ENCODE results near the gene ST6GAL1.
A peak's percentile ranks its signal among the peaks of the same experiment; 100 is the strongest.

Gene ST6GAL1

DNA sequence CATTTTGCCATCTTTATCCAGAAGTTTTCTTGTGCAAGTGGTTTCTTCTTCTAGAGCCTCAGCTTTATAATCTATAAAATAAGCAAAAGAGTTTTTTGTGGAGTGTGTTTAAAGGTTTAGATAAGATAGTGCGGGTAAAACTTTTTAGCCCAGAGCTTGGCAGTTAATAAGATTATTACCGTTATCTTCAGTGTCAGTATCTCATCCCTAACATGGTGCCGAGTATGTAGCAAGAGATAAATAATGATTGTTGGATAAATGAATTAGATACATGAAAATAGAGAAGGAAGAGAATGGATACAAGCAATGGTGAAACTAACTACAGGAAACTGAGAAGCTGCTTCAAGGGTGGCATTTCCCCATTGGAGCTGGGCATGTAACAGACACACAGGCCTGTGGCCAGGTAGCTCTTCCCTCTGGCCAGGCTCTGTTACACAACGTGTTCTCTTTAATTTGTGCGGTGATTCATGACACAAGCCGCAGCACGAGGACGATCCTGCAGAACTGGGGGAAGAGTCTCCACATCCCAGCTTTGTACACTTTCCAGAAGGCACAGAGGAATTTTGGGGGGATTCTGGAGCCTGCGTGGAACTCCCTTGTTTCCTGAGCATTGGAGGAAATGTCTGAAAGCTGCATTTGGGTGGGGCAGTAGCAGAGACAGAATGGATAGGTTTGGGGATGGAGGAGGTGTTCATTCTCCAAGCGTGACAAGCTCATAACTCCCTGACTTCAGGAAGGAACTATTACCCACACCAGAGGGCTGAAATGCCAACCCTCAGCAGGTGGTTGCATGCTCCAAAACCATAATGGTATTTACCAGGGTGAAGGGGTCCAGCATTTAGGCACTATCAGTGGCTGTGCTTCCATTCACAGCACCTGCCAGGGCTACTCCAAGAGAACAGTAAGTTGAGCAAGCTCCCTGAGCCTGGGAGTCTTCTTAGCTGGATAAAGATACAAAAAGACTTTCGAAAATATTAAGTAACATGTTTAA, 14.2 kb upstream of the ST6GAL1 start:
- DNase-seq (ENCODE audit: low spot score) = no peak

- no peak for DNase-seq (ENCODE audit: low spot score)
Observed at GRCh38 chr3:186917512-186918312, 12.6 kb upstream of the ST6GAL1 start.

DNA sequence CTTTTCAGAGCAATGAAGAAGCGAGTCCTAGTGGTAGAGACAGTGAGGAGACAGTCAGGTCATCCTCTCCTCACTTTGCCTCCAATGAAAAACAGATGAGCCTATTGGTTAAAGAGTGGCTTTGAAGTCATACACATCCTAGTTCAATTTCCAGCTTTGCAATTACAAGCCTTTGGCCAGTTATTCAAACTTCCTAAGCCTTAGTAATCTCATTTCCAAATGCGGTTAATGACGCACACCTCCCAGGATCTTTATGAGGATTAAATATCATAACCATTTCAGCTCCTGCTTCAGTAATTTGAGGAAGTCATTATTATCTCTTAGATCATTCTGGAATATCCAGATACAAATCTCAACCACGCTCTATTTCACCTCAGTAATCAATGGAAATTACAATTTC, 10.0 kb upstream of the ST6GAL1 start:
- DNase-seq (ENCODE audit: low spot score) = no peak

- DNase-seq (ENCODE audit: low spot score) = no peak
Observed at GRCh38 chr3:186920796-186921195, 9.5 kb upstream of the ST6GAL1 start.

DNA sequence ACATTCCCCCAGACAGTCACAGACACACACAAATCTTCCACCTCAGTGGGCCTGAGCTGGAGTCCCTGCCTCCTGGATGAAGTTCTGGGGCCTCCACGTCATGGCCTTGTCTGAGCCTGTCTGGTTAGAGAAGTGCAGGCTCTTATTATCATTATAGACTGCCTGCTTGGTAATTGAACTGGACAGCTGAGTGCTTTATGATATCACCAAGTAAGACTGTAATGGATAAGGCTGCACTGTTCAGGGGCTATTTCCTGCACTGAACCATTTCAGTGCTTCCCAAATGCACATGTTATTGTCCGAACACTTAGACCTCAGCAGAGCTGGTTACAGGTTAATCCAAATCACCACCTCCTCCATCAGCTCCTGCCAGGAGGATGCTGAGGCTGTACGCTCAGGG, 8.7 kb upstream of the ST6GAL1 start:
- no peak for DNase-seq (ENCODE audit: low spot score)

DNA sequence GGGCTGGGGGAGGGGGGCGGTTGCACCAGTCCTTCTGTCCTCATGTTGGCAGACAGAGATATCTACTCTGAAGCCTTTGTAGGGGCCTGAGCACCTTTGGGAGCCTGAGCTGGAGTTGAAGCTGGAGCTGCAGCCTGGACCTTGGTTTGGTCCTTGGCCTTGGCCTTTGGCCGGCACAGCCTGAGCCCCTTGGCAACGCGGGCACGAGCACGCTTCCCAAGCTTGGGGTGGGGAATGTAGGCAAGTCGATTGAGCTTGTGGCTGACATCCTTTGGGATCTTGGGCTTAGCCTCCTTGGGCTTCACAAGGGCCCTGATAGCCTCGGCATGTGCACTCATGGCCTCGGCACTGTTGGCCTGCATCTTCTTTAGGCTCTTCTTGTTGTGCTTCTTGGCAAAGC, 8.1 kb upstream of the ST6GAL1 start:
- DNase-seq (ENCODE audit: low spot score) = no peak

DNA sequence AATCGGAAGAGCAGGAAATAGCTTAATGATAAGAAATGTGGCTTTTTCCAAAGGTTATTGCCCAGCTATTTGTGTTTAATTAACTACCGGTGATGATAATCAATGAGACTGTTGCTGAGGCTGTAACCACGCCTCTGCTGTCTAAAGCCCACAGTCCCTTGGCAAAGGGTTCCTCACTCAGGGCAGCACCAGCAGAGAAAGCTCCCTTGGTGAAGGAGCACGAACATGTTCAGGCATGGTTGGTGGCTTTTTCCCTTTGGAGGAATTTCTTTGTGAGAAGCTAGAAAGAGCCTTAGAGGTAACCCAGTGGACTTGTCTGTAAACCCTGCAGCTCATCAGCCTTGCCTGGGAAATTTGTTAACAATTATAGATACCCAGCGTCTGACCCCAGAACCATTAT, 7.5 kb upstream of the ST6GAL1 start:
- DNase-seq (ENCODE audit: low spot score) = no peak

GRCh38 chr3:186923241-186923640, 7.1 kb upstream of the ST6GAL1 start:
- DNase-seq (ENCODE audit: low spot score) = no peak

- no peak for DNase-seq (ENCODE audit: low spot score)
Observed at GRCh38 chr3:186925826-186926225, 4.5 kb upstream of the ST6GAL1 start.

DNA sequence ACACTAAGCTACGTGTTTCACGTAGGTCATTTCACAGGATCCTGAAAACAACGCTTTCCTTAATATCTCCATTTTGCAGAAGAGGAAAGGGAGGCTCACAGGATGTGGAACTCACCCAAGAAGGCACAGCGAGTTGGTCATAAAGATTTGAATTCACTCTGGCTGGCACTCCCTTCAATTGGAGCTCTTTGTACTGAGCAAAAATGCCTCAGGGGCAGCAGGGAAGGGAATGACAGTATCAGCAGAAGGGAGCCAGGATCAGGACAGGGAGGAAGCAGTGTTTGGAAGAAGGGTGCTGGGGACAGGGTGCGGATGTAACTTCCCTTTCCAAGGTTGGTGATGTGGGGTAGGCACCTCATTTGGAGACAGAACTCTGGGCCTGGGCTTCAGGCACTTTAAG, 1.1 kb upstream of the ST6GAL1 start:
- no peak for DNase-seq (ENCODE audit: low spot score)

DNA sequence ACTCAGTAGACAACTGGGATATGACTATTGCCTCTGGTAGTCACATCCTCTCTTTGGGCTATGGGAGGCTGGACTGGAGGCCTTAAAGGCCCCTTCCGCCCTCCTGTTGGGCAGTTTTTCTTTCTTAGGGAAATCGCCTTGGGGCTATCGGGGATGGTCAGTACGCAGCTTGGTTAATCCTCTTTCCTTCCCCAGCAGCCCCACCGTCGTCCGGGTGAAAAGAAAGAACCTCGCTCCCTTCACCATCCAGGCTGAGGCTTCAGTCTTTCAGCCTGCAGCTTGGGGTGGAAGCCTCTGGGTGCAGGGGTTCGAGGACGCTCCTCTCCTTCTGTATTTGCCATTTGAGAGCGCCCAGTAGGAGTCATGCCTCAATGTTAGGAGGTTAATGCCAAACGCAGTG, 641 bp upstream of the ST6GAL1 start:
- DNase-seq (ENCODE audit: low spot score) = no peak

DNA sequence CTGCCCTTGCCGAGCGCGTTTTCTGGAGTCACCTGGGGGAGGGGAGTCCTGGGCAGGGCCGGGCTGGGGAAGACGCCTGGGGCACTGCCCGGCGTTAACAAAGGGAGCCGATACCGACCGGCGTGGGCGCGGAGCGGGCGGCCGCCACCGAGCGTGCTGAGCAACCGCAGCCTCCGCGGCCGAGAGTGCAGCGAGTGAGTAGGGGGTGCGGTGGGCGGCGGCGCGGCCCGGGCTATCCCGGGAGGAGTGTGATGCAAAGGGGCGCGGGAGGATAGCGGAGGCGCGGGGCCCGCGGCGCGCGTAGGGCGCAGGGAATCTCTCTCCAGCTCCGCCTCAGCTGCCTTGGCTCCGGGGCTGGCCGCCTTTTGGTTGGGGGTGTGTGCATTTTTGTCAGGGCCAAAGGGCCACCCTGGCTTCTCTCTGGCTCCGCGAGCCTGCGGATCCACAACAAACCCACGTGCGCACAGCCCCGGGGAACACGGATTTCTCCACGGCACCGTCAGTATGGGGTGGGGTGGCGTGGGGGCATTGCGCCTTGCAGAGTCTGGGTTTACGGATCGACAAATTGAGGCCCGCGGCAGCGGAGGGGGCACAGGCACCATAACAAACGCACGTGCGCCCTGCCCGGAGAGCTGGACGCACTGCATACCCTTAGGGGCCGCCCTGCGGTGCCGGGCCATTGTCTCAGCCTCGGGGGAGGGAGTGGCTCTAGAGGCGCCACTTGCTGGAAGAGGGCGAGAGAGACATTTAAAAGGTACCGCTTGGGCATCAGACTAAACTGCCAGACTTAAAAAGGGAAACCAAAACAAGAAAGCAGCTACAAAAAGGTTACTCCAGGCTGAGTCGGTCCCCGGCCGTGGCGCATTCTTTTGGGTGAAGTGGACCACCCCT, 560 bp downstream of the ST6GAL1 start:
- DNase-seq (ENCODE audit: low spot score) = peak; percentile 51

GRCh38 chr3:186931532-186932280, 1.4 kb downstream of the ST6GAL1 start:
- peak; percentile 61 for DNase-seq (ENCODE audit: low spot score)

DNA sequence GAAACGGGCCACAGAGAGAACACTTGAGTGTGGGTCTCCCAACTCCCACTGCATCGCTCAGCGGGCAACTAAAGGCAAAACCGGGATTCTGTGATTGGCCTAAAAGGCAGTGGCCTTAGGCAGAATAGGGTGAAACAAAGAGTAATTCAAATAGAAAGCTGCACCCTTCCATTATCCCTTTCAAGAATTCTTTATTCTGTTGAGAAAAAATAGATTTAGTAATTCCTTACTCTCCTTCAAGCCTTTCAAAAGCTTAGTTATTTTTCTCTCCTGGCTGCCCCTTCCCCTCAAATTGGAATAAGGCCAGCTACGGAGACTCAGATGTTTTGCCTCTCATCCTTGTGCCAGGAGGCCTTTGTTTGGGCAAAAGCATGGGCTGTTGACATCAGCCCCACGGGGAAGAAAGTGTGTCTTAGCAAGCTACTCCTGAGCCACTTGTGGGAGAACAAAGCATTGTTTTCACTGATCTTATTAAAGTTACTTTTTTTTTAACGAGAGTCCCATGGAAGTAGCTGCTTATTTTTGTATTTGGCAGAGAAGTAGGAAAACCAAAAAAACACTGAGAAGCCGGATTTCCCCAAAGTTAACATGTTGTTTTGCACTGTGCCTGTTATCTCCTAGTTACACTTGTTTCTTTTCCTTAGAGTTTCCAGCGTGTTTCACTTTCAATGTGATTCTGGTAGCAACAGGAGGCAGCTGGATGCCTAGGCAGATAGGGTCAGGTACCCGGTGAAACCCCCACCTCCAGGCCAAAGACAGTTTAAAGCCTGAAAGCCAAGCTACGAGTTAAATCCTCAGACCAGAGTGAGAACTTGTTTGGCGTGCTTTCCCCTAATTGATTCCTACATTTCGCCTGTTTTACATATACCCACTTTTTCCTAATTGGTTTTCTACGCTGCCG, 2.2 kb downstream of the ST6GAL1 start:
- DNase-seq (ENCODE audit: low spot score) = peak; percentile 65

DNA sequence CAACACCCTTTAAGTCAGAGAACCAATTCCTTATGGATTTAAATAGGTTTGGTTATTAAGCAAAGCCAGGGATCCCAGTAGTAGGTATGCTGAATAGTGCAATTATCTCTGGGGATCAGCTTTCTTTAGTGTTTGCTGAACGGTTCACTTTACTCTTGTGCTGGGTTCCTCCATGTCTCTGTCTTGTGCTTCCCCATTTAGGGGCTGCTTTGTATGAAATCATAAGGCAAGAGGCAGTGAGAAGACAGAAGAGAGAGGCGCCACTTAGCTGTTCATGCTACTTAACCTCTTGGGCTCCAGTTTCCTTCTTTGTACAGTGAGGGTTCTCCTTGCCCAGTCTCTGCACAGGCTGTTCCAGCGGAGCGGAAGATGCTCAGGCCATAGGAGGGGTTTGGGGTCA, 3.5 kb downstream of the ST6GAL1 start:
- DNase-seq (ENCODE audit: low spot score) = no peak

GRCh38 chr3:186935133-186935532, 4.8 kb downstream of the ST6GAL1 start:
- DNase-seq (ENCODE audit: low spot score) = no peak

DNA sequence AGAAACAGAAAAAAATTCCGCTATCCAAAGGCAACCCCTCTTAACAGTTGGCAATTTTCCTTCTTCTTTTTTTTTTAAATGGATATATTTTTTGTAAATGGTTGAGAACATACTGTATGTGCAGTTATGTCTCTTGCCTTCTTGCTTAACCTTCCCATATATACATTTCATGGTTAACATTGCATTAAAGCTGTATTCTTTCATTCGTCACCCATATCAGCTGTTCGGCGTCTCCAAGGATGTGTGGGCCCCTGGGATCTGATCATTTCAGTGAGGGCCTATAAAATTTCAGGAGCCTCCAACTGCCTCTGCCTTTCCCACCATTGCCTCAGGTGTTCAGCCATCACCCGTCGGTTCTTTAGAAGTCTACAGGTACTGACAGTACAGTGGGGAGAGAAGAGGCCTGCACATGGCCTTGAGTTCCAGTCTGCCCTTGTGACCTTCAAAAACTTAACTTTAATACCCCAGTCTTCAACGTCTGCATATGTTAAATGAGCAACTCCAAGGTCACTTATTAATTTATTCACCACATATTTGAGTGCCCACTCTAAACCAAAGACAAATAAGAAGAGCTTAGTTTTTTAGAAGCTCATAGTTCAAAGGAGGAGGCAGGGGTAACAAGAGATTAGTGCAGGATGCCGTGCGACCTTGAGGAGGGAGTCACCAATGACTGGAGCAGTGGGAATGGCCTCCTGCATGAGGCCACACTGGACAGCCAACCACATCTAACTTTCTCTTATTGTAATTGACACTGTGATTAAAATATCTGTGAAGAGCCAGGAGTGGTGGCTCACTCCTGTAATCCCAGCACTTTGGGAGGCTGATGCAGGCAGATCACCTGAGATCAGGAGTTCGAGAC, 6.9 kb downstream of the ST6GAL1 start:
- no peak for DNase-seq (ENCODE audit: low spot score)

DNA sequence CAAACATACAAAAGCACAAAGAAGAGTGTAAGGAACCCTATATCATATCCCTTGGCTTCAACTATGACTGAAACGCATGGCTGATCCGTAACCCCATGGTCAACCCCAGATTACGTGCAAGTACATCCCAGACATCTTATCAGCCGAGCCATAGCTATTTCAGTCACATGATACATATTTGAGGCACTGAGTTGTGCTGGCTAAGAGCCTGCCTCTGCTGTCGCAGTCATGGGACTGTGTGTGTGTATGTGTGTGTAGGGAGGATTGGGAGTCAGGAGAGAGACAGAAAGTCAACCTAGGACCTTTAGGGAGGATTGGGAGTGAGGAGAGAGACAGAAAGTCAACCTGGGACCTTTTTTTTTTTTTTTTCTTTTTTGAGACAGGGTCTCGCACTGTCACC, 8.4 kb downstream of the ST6GAL1 start:
- peak; percentile 72 for DNase-seq (ENCODE audit: low spot score)

- no peak for DNase-seq (ENCODE audit: low spot score)
Observed at GRCh38 chr3:186939536-186939935, 9.2 kb downstream of the ST6GAL1 start.
